Endothelial cell of umbilical vein (primary cell): Measurements from ENCODE around the gene DDAH2. TPM values are rescaled to one million over a fixed set of nuclear protein-coding genes. Genes with fewer than 3 reads are reported as not detected.

Source experiments
- BruUV-seq: library from RNA; stranded (reverse); fragments of 400-500 nt; replicated peaks from 2 replicates; lab custom pipeline; 2021; lab: Mats Ljungman, UMichigan
- CTCF ChIA-PET: fragments of 300-600, 350-600 bp; sonication (Branson Sonifier 250); formaldehyde crosslinking; loops from one replicate; lab custom pipeline; 2021; ENCODE audit warnings: antibody characterized with exemption, inconsistent platforms; lab: Charles Lee
- POLR2A ChIA-PET: fragments of 300-600, 350-600 bp; sonication (Branson Sonifier 250); formaldehyde crosslinking; loops from one replicate; lab custom pipeline; 2021; ENCODE audit warnings: antibody characterized with exemption, inconsistent platforms; lab: Charles Lee
- DNase-seq: peaks from one replicate; pipeline ENCODE4 v3.0.0-alpha.2; 2011; ENCODE audit warnings: low read depth, low spot score
- FAIRE-seq: peaks from 2 replicates; lab custom pipeline; 2011; peaks lifted over from hg19 to GRCh38; lab: Jason Lieb, UNC
- H2AFZ ChIP-seq: 2 replicates; pipeline ENCODE4 v1.6.0; 2012; ENCODE audit warnings: low read depth, low read length, control low read depth, inconsistent platforms
- H3K27ac ChIP-seq: 2 replicates; pipeline ENCODE4 v1.5.1; 2011; ENCODE audit warnings: low read depth, mild to moderate bottlenecking, control low read depth, low read length, moderate library complexity; ENCODE audit not compliant: insufficient read depth
- H3K27me3 ChIP-seq, 2 experiments: 2 replicates each; pipeline versions ENCODE4 v1.6.0 to v1.6.1; 2011; ENCODE audit warnings: low read length in 2 of 2, mixed read lengths in 1 of 2; ENCODE audit not compliant: control insufficient read depth in 2 of 2, insufficient read depth in 2 of 2
- H3K36me3 ChIP-seq, 2 experiments: 2 replicates in 1 of 2; 3 replicates in 1 of 2; pipeline ENCODE4 v1.5.1; 2011; ENCODE audit warnings: low read length in 2 of 2, mild to moderate bottlenecking in 1 of 2, moderate library complexity in 1 of 2; ENCODE audit not compliant: control insufficient read depth in 2 of 2, insufficient read depth in 2 of 2; ENCODE audit errors: extremely low read depth in 1 of 2
- H3K4me1 ChIP-seq: 3 replicates; pipeline ENCODE4 v1.5.1; 2011; ENCODE audit warnings: mild to moderate bottlenecking, low read length; ENCODE audit not compliant: control insufficient read depth, insufficient read depth; ENCODE audit errors: extremely low read depth
- H3K4me2 ChIP-seq: 2 replicates; pipeline ENCODE4 v1.6.1; 2011; ENCODE audit warnings: low read length, control low read depth, mixed read lengths; ENCODE audit not compliant: insufficient read depth
- H3K4me3 ChIP-seq, 3 experiments: fragments of 200-600 bp in 1 of 3; sonication (generic), shearing (Covaris generic) in 1 of 3; replicated peaks in 1 of 3; 2 replicates each; pipeline ENCODE4 v1.5.1; 2011 to 2016; ENCODE audit warnings: control low read depth in 3 of 3, low read length in 3 of 3, mild to moderate bottlenecking in 2 of 3, inconsistent platforms in 1 of 3, low read depth in 1 of 3, moderate library complexity in 1 of 3; ENCODE audit not compliant: insufficient read depth in 1 of 3
- H3K79me2 ChIP-seq: 2 replicates; pipeline ENCODE4 v1.6.0; 2012; ENCODE audit warnings: low read length, inconsistent platforms; ENCODE audit not compliant: control insufficient read depth, insufficient read depth
- H3K9ac ChIP-seq: replicated peaks from 2 replicates; pipeline ENCODE3; 2011; ENCODE audit warnings: low read length, control low read depth; ENCODE audit not compliant: insufficient read depth; ENCODE audit errors: extremely low read depth
- H3K9me1 ChIP-seq: replicated peaks from 3 replicates; pipeline ENCODE4 v1.6.0; 2011; ENCODE audit warnings: mild to moderate bottlenecking, low read length; ENCODE audit not compliant: control insufficient read depth, insufficient read depth; ENCODE audit errors: extremely low read depth
- H3K9me3 ChIP-seq: replicated peaks from 2 replicates; pipeline ENCODE4 v1.5.1; 2012; ENCODE audit warnings: low read length, inconsistent platforms; ENCODE audit not compliant: control insufficient read depth, insufficient read depth
- H4K20me1 ChIP-seq: replicated peaks from 2 replicates; pipeline ENCODE3; 2011; ENCODE audit warnings: mild to moderate bottlenecking, low read length; ENCODE audit not compliant: control insufficient read depth, insufficient read depth; ENCODE audit errors: extremely low read depth
- CTCF ChIP-seq, 2 donors: IDR thresholded peaks; 1 replicate in 1 of 2; 2 replicates in 1 of 2; pipeline ENCODE4 v1.5.1; 2011; ENCODE audit warnings: low read length in 2 of 2, mild to moderate bottlenecking in 2 of 2, moderate library complexity in 2 of 2, control low read depth in 1 of 2, inconsistent platforms in 1 of 2, low read depth in 1 of 2; ENCODE audit not compliant: insufficient read depth in 1 of 2; ENCODE audit errors: extremely low read depth in 1 of 2
- EZH2 ChIP-seq: IDR thresholded peaks from 2 replicates; pipeline ENCODE4 v1.6.1; 2012; ENCODE audit warnings: borderline replicate concordance, low read depth, mild to moderate bottlenecking, moderate library complexity, low read length, inconsistent platforms; ENCODE audit not compliant: severe bottlenecking
- FOS ChIP-seq: IDR thresholded peaks from 2 replicates; pipeline ENCODE4 v1.6.1; 2011; ENCODE audit warnings: mild to moderate bottlenecking, low read length, moderate library complexity, borderline replicate concordance; ENCODE audit not compliant: insufficient read depth
- GATA2 ChIP-seq: IDR thresholded peaks from 2 replicates; pipeline ENCODE4 v1.7.0; 2011; ENCODE audit warnings: low read depth, mild to moderate bottlenecking, moderate library complexity, mixed read lengths, low read length; ENCODE audit not compliant: insufficient read length, insufficient read depth
- JUN ChIP-seq: IDR thresholded peaks from 2 replicates; pipeline ENCODE4 v1.6.1; 2011; ENCODE audit warnings: borderline replicate concordance, low read depth; ENCODE audit not compliant: insufficient read length, insufficient read depth
- MAX ChIP-seq: IDR thresholded peaks from 2 replicates; pipeline ENCODE4 v1.6.1; 2011; ENCODE audit not compliant: insufficient read depth, insufficient read length
- MYC ChIP-seq: IDR thresholded peaks from one replicate; pipeline ENCODE4 v1.6.1; 2011; ENCODE audit warnings: mild to moderate bottlenecking, low read depth, low read length
- POLR2A ChIP-seq: IDR thresholded peaks from 2 replicates; pipeline ENCODE4 v1.6.1; 2012; ENCODE audit warnings: low read depth, mild to moderate bottlenecking, control low read depth, low read length
- POLR2AphosphoS5 ChIP-seq: IDR thresholded peaks from 2 replicates; pipeline ENCODE4 v1.6.1; 2012; ENCODE audit warnings: low read depth, mild to moderate bottlenecking, control low read depth, low read length, moderate library complexity; ENCODE audit not compliant: insufficient read depth
- dilution Hi-C: fragments of 300-500 bp; cut with MboI; formaldehyde crosslinking; loops from one replicate; pipeline ENCODE4 v1.15.0; 2019; ENCODE audit warnings: low sequenced_read_pairs; ENCODE audit not compliant: extremely low pct_ligation_motif_present
- intact Hi-C: fragments of 100-400 bp; cut with micrococcal nuclease; formaldehyde crosslinking; loops from one replicate; pipeline ENCODE4 v1.10.0; 2022
- polyA plus RNA-seq, 4 experiments: library from polyadenylated mRNA; depleted of rRNA in 3 of 4; stranded (reverse) in 3 of 4; unstranded in 1 of 4; fragments of >200 nt; gene quantifications; 2 replicates each; pipeline versions ENCODE4 v1.2.1 to v1.2.3, GENCODE V29; 2011 to 2012; ENCODE audit warnings: missing spikeins in 1 of 4
- total RNA-seq: library from RNA; stranded (reverse); gene quantifications from 2 replicates; pipeline ENCODE4 v1.2.3, GENCODE V29; 2021

The DDAH2 gene
- total and polyA plus RNA-seq, 2 donors (not counting 3 experiments of a cell fraction or from before 2014, with no cell fraction given): 109 to 176 TPM

DNA sequence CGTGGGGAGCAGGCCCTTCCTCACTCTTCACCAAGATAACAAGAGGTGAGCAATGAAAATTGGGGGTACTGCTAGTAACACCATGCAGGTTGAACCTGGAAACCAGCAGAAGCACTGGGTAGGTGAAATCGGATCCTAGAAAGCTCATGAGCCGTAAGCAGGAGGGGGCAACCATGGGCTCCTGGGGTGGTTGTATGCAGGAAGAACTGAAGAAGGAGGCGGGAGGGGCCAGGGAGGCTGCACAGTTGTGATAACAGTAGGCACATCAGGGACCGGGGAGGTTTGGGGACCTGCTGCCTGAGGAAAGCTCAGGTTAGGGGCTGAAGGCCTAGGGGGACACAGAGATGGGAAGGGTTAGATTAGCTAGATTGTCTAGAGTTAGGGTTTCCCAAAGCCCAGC lies 42.6 kb downstream of the DDAH2 start:
- TF ChIP-seq EZH2 (no peak), MYC (no peak), POLR2A (no peak), MAX (no peak), FOS (no peak), POLR2AphosphoS5 (no peak), JUN (no peak), CTCF (IDR thresholded peaks at IDR 0.05; ENCODE audit: extremely low read depth in 1 of 2, insufficient read depth in 1 of 2, low read depth in 1 of 2, low read length in 2 of 2) (no peak), GATA2 (no peak)
- H3K36me3 ChIP-seq: peaks cover 0 to 34% of the 10 kb centered on the region in 2 experiments
- ChIA-PET CTCF (interaction anchor here (1.0 to 2.1 kb wide), 2 partner anchors 13 to 143 kb away, joined by 3 to 5 read pairs; no protein-coding TSS in a partner anchor), POLR2A (no interaction called here)
- no peak overlapping the region for H3K27ac ChIP-seq
- BruUV-seq: no TSS peak
- H4K20me1 ChIP-seq: no peaks in the 10 kb centered on the region
- no peaks in the 10 kb centered on the region for H3K9me3 ChIP-seq
- no peak overlapping the region for H2AFZ ChIP-seq
- no peak overlapping the region for H3K4me2 ChIP-seq
- H3K27me3 ChIP-seq: no peaks in the 10 kb centered on the region
- dilution Hi-C loops: no loop called here
- FAIRE-seq (no peak), DNase-seq (no peak)
- no peaks in the 10 kb centered on the region for H3K79me2 ChIP-seq
- intact Hi-C loops: no loop called here
- no peaks in the 10 kb centered on the region for H3K9me1 ChIP-seq
- H3K4me1 ChIP-seq: peaks cover 12% of the 10 kb centered on the region
- H3K4me3 ChIP-seq: no peak overlapping the region
- H3K9ac ChIP-seq: no peak overlapping the region
